Gastroesophageal sphincter (tissue), 3 donors: ENCODE data around the gene RYR2.

ENCODE experiments used
- EP300 ChIP-seq: sonication (generic); formaldehyde crosslinking; IDR thresholded peaks from one replicate; pipeline ENCODE4 v1.6.1; 2017; ENCODE audit warnings: antibody characterized with exemption, mild to moderate bottlenecking
- POLR2A ChIP-seq, 2 donors: fragments of 450-650 bp; IDR thresholded peaks; one replicate each; pipeline ENCODE4 v1.6.1; 2017; ENCODE audit warnings: antibody characterized with exemption in 2 of 2, mild to moderate bottlenecking in 2 of 2, moderate library complexity in 1 of 2
- POLR2AphosphoS5 ChIP-seq: sonication (generic); formaldehyde crosslinking; IDR thresholded peaks from one replicate; pipeline ENCODE4 v1.6.1; 2017; ENCODE audit warnings: antibody characterized with exemption
- TF ChIP-seq, protein P1 (sequence below), 4 experiments: fragments of 200-600 bp in 2 of 4; fragments of 450-650 bp in 2 of 4; sonication (generic) in 1 of 4; IDR thresholded peaks; one replicate each; pipeline ENCODE4 v1.5.1; 2017 to 2019; ENCODE audit warnings: antibody characterized with exemption in 4 of 4, mild to moderate bottlenecking in 2 of 4, moderate library complexity in 2 of 4

DNA sequence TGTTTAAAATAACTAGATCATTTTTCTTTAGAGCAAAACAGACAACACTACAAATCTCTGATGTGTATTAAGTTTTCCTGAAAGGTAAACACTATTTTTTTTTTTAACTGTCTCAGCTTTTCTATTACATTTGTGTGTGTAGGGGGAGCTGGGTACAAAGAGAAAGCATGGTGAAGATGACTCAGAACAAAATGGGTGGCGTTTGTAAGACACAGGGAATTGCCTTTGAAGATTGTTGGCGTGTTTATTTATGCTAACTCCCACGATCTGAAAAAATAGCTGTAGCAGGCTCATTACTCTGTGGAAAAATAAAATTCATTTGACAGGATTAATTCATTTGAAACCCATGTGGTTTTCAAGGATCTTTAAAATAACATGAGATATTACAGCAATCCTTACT, 285.1 kb downstream of the RYR2 start:
- TF ChIP-seq, protein P1, sequence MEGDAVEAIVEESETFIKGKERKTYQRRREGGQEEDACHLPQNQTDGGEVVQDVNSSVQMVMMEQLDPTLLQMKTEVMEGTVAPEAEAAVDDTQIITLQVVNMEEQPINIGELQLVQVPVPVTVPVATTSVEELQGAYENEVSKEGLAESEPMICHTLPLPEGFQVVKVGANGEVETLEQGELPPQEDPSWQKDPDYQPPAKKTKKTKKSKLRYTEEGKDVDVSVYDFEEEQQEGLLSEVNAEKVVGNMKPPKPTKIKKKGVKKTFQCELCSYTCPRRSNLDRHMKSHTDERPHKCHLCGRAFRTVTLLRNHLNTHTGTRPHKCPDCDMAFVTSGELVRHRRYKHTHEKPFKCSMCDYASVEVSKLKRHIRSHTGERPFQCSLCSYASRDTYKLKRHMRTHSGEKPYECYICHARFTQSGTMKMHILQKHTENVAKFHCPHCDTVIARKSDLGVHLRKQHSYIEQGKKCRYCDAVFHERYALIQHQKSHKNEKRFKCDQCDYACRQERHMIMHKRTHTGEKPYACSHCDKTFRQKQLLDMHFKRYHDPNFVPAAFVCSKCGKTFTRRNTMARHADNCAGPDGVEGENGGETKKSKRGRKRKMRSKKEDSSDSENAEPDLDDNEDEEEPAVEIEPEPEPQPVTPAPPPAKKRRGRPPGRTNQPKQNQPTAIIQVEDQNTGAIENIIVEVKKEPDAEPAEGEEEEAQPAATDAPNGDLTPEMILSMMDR (IDR thresholded peaks at IDR 0.05) = no peak
- TF ChIP-seq EP300 = no peak
- TF ChIP-seq POLR2A (IDR thresholded peaks at IDR 0.05) = no peak
- TF ChIP-seq POLR2AphosphoS5 = no peak
